Muscle of leg (tissue), 11 donors: Measurements from ENCODE around the gene TTC6. TPM values are rescaled to one million over a fixed set of nuclear protein-coding genes. Genes with fewer than 3 reads are reported as not detected.

Experiments used
- DNase-seq: peaks from one replicate; pipeline ENCODE4 v3.0.0; 2013
- H3K27ac ChIP-seq: one replicate; pipeline ENCODE4 v1.5.1; 2013; ENCODE audit warnings: mild to moderate bottlenecking, low read length, control low read depth
- H3K27me3 ChIP-seq: one replicate; pipeline ENCODE4 v1.6.1; 2013; ENCODE audit warnings: low read length; ENCODE audit not compliant: control insufficient read depth, insufficient read depth
- H3K36me3 ChIP-seq: one replicate; pipeline ENCODE4 v1.6.1; 2013; ENCODE audit warnings: low read length; ENCODE audit not compliant: control insufficient read depth, insufficient read depth
- H3K4me1 ChIP-seq: one replicate; pipeline ENCODE4 v1.6.1; 2013; ENCODE audit warnings: low read length; ENCODE audit not compliant: control insufficient read depth, insufficient read depth
- H3K4me3 ChIP-seq: one replicate; pipeline ENCODE4 v1.5.1; 2013; ENCODE audit warnings: low read length, control low read depth
- H3K9me3 ChIP-seq: replicated peaks from 2 replicates; pipeline ENCODE4 v1.6.1; 2013; ENCODE audit warnings: low read depth, low read length; ENCODE audit not compliant: control insufficient read depth
- WGBS: methylation state at CpG from one replicate; pipeline ENCODE4 v1.1.5; 2013; ENCODE audit warnings: missing lambda C conversion rate; ENCODE audit not compliant: insufficient coverage; 5-methylcytosine and 5-hydroxymethylcytosine counted together
- polyA plus RNA-seq, 8 donors: library from polyadenylated mRNA; unstranded; fragments of 120-200 nt; gene quantifications; one replicate each; pipeline versions ENCODE4 v1.2.1 to v1.2.3, GENCODE V29; 2013; ENCODE audit warnings: inconsistent platforms in 1 of 8, low replicate concordance in 1 of 8; ENCODE audit not compliant: insufficient read length in 8 of 8, insufficient read depth in 1 of 8
- total RNA-seq: library from RNA; stranded (reverse); fragments of 120-200 nt; gene quantifications from one replicate; pipeline ENCODE4 v1.2.4, GENCODE V29; 2013

The TTC6 gene
- total and polyA plus RNA-seq, 9 donors: 0.12 to 0.66 (median 0.24) TPM; not detected in 5

GRCh38 chr14:37625597-37626595 lies 30.5 kb downstream of the TTC6 start:
- H3K9me3 ChIP-seq: no peaks in the 10 kb centered on the region
- no peaks in the 10 kb centered on the region for H3K36me3 ChIP-seq
- H3K4me3 ChIP-seq: no peak overlapping the region
- peaks cover 21% of the 10 kb centered on the region for H3K27me3 ChIP-seq
- no peak overlapping the region for H3K27ac ChIP-seq
- no peak for DNase-seq
- peaks cover 3% of the 10 kb centered on the region for H3K4me1 ChIP-seq
- WGBS: no CpG with 5 or more reads among the region's 9 CpGs

GRCh38 chr14:37637341-37637740 lies 41.9 kb downstream of the TTC6 start:
- Histone ChIP-seq H3K27ac (no peak overlapping the region), H3K36me3 (no peaks in the 10 kb centered on the region), H3K27me3 (peaks cover 2% of the 10 kb centered on the region), H3K4me3 (no peak overlapping the region), H3K9me3 (no peaks in the 10 kb centered on the region), H3K4me1 (no peaks in the 10 kb centered on the region)
- DNase-seq: no peak
- no CpG with 5 or more reads among the region's 4 CpGs for WGBS

- Histone ChIP-seq H3K9me3 (no peaks in the 10 kb centered on the region), H3K27ac (no peak overlapping the region), H3K4me1 (no peaks in the 10 kb centered on the region), H3K4me3 (no peak overlapping the region), H3K36me3 (no peaks in the 10 kb centered on the region), H3K27me3 (peaks cover 2% of the 10 kb centered on the region)
- no CpG with 5 or more reads among the region's 2 CpGs for WGBS
- no peak for DNase-seq
Measured at GRCh38 chr14:37638599-37638998, 43.2 kb downstream of the TTC6 start.

GRCh38 chr14:37641117-37641516 lies 45.7 kb downstream of the TTC6 start:
- no peak overlapping the region for H3K4me3 ChIP-seq
- H3K27me3 ChIP-seq: peaks cover 2% of the 10 kb centered on the region
- no peak overlapping the region for H3K27ac ChIP-seq
- DNase-seq: no peak
- H3K4me1 ChIP-seq: no peaks in the 10 kb centered on the region
- no peaks in the 10 kb centered on the region for H3K36me3 ChIP-seq
- H3K9me3 ChIP-seq: no peaks in the 10 kb centered on the region
- 100% methylated on average over 1 of the region's 1 CpG for WGBS

GRCh38 chr14:37642125-37642524 lies 46.7 kb downstream of the TTC6 start:
- 86% methylated on average over 1 of the region's 3 CpGs for WGBS
- Histone ChIP-seq H3K36me3 (no peaks in the 10 kb centered on the region), H3K4me1 (no peaks in the 10 kb centered on the region), H3K9me3 (no peaks in the 10 kb centered on the region), H3K4me3 (no peak overlapping the region), H3K27me3 (peaks cover 2% of the 10 kb centered on the region), H3K27ac (no peak overlapping the region)
- DNase-seq: no peak

- H3K4me1 ChIP-seq: no peaks in the 10 kb centered on the region
- peaks cover 2% of the 10 kb centered on the region for H3K27me3 ChIP-seq
- no peaks in the 10 kb centered on the region for H3K9me3 ChIP-seq
- no peak for DNase-seq
- WGBS: no CpG with 5 or more reads among the region's 4 CpGs
- H3K36me3 ChIP-seq: no peaks in the 10 kb centered on the region
- H3K4me3 ChIP-seq: no peak overlapping the region
- no peak overlapping the region for H3K27ac ChIP-seq
Measured at GRCh38 chr14:37643701-37644100, 48.3 kb downstream of the TTC6 start.

Other genes with a start within 250 kb of the TTC6 start
- gene FOXA1, start 380 bp upstream of the TTC6 start, total RNA-seq: 0.09 TPM
- gene FOXA1, start 380 bp upstream of the TTC6 start, polyA plus RNA-seq: 1 to 10 TPM in 1 of 8 donors, under 1 TPM in 7; 0.08 to 3.6 (median 0.20) TPM